HEK293T (cell line): ENCODE data around the gene TERB1.

Source experiments
- ARNT ChIP-seq: fragments of 450-650 bp; IDR thresholded peaks from 2 replicates; pipeline ENCODE4 v1.6.1; 2017; ENCODE audit warnings: mild to moderate bottlenecking
- BHLHE40 ChIP-seq: fragments of 450-650 bp; IDR thresholded peaks from 2 replicates; pipeline ENCODE4 v1.6.1; 2016; ENCODE audit warnings: mild to moderate bottlenecking, moderate library complexity, borderline replicate concordance
- CTBP1 ChIP-seq: fragments of 450-650 bp; IDR thresholded peaks from 2 replicates; pipeline ENCODE4 v1.6.1; 2016; ENCODE audit warnings: borderline replicate concordance
- ELF4 ChIP-seq: fragments of 450-650 bp; IDR thresholded peaks from 2 replicates; pipeline ENCODE4 v1.6.1; 2017; ENCODE audit warnings: antibody characterized with exemption
- FOXK2 ChIP-seq: fragments of 450-650 bp; IDR thresholded peaks from 2 replicates; pipeline ENCODE4 v1.6.1; 2016; ENCODE audit warnings: mild to moderate bottlenecking
- FOXM1 ChIP-seq: fragments of 450-650 bp; IDR thresholded peaks from 2 replicates; pipeline ENCODE4 v1.6.1; 2017; ENCODE audit warnings: mild to moderate bottlenecking, borderline replicate concordance
- L3MBTL2 ChIP-seq: fragments of 450-650 bp; conservative IDR thresholded peaks from 2 replicates; pipeline ENCODE4 v1.6.1; 2016; ENCODE audit warnings: mild to moderate bottlenecking
- LEF1 ChIP-seq: fragments of 450-650 bp; IDR thresholded peaks from 2 replicates; pipeline ENCODE4 v1.6.1; 2017; ENCODE audit warnings: mild to moderate bottlenecking, borderline replicate concordance
- NFRKB ChIP-seq: fragments of 450-650 bp; IDR thresholded peaks from 2 replicates; pipeline ENCODE4 v1.6.1; 2016; ENCODE audit warnings: mild to moderate bottlenecking, moderate library complexity
- SP1 ChIP-seq: fragments of 450-650 bp; IDR thresholded peaks from 2 replicates; pipeline ENCODE4 v1.6.1; 2017
- SUZ12 ChIP-seq: fragments of 450-650 bp; IDR thresholded peaks from 2 replicates; pipeline ENCODE4 v1.6.1; 2016; ENCODE audit warnings: mild to moderate bottlenecking
- TARDBP ChIP-seq: fragments of 450-650 bp; IDR thresholded peaks from 2 replicates; pipeline ENCODE4 v1.6.1; 2016

GRCh38 chr16:66714654-66715307 is 86.6 kb downstream of the TERB1 start:
- TF ChIP-seq LEF1 (no peak), FOXK2 (no peak), BHLHE40 (no peak), ARNT (no peak), NFRKB (no peak), ELF4 (no peak), CTBP1 (no peak), SP1 (no peak), FOXM1 (no peak), TARDBP (no peak), SUZ12 (no peak), L3MBTL2 (no peak)
